NCI-H510A (cell line): Measurements from ENCODE around the gene DNAJC17.
A peak's percentile ranks its signal among the peaks of the same experiment; 100 is the strongest.

Experiments
- DNase-seq: peaks from one replicate; lab custom pipeline; 2025; lab: John Stamatoyannopoulos, UW

Gene DNAJC17

DNA sequence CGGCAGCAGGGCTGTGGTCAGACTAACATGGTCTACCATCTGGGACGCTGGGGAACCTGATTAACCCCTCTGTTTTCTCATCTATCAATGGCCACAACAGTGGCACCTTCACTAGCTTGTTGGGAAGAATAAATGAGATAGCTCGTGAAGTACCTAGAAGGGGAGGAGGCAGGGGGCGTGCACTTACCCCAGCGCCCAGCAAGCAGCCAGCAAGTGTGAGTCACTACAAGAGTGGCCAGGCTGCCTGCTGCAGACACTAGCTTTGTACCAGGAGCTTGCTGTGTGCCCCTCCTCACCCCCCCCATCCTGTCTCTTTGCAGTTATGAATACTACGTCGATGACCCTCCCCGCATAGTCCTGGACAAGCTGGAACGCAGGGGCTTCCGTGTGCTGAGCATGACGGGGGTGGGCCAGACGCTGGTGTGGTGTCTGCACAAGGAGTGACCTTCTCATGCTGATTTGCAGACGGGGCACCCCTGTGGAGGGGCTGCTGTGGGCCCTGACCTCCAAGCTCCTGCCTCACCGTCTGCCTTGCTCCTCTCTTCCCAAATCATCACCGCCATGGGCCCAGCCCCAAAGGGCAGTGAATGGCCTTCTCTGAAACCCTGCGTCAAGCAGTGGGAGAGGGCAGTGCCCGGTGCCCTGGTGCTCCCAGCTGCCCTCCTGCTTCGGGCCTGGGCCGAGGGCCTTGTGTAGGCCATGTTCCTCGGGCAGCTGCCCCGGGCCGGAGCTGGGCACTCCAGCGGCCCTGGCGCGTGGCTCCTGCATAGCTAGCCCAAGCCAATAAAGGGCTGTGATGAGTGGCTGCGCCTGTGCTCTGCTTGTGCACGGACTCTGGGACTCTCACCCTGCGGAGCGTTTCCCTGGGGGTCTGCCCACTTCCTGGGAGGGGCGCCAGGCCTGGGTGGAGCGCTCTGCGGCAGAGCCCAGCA is 40.1 kb downstream of the DNAJC17 start:
- no peak for DNase-seq

DNA sequence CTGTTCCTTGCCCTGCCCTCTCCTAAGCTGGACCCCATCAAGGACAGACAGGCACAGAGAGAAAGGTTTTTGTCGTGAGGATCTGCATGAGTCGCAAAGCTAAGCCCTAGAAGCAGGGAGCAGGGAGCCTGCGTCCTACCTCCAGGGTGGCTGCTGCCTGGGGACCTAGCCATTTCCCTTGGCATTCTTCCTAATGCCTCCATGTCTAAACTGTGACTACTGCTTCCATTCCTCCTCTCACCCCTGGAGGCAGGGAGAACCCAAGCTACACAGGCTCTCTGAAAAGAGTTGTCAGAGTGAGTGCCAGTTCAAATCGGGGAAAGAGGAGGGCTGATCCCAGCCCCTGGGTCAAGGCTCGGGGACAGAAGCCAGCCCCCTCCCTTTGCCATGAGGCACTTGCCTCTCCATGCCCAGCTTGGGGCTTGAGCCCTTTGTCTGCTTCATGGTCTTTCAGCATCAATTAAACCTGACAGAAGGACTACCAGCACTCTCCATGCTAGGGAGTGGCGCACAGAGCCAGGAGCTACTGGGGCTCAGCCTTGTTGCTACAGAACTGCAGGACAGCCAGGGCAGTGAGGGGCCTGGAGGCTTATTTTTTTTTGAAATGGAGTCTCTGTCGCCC is 41.0 kb downstream of the DNAJC17 start:
- DNase-seq: no peak

DNA sequence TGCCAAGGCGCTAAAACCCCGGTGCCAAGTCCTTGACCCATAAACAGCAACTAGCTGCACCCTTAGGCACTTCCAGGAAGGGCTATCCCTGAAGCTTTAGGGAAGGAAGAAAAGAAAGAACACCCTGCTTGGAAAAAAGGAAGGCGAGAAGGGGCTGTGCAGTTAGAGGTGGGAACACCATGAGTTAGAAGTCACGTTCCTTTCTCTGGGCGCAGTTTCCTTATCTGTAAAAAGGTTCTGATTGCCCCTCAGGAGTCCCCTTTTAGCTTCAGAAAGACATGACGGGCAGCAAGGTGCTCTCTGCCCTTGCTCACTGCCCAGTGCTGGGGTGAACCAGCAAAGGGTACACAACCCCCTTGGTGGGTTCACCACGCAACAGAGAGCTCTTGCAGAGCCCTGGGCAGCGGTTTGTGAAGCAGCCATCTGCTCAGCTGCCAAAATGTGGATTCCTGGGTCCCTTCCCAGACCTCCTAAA is 42.6 kb downstream of the DNAJC17 start:
- DNase-seq: no peak

DNA sequence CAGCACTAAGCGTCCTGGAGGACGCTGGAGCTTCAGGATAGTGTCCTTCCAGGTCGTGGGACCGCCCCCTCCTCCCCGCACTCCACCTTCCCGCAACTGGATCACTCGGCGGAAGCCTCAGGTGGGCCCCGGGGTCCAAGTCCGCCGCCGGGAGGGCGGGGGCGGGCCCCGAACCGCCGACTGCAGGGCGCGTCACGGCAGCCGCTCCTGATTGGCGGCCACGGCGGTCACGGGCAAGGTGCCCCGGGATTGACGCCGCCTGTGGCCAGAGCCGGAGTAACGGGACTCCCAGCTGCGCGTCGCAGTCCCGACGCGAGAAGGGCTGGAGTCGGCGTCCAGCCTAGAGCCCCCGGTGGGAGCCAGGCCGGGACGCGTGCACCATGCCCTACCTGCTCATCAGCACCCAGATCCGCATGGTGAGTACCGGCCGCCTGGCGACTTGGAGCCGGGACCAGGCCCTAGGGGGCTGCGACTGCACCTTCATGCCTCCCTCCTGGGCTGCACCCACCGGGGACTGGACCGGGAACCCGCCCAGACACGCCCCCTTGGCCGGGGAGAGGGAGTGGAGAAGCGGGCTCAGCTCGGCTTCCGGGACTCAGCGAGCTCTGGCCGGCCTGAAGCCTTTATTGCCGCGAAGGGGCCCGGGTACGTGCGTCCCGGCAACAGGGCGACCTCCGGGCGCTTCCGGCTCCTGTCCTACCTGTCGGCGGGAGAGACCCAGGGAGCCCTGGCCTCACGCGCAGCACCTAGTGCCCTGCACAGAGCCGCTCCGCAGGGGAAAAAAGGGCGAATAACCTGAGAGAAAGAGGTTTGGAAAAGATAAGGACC is 43.3 kb downstream of the DNAJC17 start, which contains the start of gene GCHFR:
Gene GCHFR (plus strand): TSS at position 268 of the 828 bp plus-strand sequence. CDS start 113 bp downstream, at position 381.
- DNase-seq: no peak

DNA sequence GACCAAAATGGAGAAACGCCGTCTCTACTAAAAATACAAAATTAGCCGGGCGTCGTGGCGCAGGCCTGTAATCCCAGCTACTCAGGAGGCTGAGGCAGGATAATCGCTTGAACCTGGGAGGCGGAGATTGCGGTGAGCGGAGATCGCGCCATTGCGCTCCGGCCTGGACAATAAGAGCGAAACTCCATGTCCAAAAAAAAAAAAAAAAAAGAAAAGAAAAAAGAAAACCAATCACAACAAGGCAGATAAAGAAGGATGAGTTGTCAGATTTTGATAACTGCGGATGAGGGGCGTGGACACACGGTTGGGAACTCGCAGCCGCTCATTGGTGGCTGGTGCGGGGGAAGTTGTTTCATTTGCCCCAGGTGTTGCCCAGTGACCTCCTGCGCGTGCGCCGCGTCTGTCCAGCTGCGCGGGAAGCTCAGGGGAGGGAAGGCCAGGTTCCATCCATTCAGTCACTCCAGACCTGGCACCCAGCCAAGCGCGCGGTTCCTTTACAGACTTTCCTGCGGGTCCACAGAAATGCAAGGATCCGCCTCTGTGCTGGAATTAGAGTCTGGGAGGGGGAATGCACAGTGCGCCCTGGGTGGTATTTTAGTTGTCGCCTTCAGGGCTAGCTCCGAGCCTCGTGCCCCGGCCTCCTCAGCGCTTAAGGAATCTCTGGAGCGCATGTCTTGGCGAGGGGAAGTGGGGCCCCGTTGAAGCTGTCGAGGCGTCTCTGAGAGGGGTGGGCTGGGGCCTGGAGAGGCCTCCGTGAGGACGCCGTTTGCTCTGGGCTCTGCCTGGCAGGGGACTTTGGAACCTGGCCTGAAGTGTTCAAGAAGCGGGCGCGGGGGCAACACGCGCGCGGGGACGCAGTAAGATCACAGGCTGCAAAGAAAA is 44.1 kb downstream of the DNAJC17 start:
- peak; percentile 67 for DNase-seq

DNA sequence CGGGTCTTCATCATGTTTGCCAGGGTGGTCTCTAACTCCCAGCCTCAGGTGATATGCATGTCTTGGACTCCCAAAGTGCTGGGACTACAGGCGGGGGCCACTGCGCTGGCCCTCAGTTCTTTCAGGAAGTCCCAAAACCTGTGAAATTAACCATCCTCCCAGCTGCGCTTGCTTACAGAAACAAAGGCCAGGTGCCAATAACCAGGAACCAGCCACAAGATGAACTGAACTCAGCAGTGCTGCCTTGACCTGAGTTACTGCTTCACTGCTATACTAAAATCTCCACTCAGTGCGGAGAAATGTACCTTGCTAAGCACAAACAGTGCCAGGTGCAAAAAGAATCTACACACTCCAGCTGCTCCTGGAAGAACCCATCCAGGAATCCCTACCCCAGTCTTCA is 47.3 kb downstream of the DNAJC17 start:
- no peak for DNase-seq

DNA sequence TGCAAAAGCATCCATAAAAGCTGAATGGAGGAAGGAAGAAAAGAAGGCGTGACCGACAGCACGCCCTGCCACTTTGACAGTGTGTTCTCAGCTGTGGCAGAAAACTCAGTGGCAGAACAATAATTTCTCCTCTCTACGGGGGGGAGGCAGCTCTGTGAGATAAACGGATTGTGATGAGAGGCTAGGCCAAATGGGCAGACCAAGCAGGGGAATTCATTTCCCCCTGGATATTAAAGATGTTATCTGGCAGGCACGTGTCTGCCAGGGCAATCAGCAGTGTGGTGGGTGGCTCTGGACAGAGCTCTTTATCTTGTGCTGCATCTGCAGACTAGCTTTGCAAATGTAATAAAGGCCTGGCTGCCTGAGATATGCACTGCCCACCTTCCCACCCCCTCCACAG is 50.3 kb downstream of the DNAJC17 start:
- DNase-seq: no peak

DNA sequence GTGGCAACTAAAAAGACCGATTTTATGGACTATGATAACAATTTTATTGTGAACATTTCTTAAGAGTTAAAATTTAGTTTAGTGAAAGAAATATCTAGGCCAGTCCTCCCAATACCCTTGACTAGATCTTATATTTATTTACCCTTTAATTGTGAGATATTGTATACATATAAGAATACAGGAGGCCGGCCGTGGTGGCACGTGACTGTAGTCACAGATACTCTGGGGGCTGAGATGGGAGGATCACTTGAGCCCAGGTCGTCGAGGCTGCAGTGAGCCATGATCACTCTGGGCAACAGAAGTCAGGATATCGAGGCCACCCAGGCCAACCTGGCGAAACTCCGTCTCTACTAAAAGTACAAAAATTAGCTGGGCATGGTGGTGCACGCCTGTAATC is 51.5 kb downstream of the DNAJC17 start:
- DNase-seq: no peak

DNA sequence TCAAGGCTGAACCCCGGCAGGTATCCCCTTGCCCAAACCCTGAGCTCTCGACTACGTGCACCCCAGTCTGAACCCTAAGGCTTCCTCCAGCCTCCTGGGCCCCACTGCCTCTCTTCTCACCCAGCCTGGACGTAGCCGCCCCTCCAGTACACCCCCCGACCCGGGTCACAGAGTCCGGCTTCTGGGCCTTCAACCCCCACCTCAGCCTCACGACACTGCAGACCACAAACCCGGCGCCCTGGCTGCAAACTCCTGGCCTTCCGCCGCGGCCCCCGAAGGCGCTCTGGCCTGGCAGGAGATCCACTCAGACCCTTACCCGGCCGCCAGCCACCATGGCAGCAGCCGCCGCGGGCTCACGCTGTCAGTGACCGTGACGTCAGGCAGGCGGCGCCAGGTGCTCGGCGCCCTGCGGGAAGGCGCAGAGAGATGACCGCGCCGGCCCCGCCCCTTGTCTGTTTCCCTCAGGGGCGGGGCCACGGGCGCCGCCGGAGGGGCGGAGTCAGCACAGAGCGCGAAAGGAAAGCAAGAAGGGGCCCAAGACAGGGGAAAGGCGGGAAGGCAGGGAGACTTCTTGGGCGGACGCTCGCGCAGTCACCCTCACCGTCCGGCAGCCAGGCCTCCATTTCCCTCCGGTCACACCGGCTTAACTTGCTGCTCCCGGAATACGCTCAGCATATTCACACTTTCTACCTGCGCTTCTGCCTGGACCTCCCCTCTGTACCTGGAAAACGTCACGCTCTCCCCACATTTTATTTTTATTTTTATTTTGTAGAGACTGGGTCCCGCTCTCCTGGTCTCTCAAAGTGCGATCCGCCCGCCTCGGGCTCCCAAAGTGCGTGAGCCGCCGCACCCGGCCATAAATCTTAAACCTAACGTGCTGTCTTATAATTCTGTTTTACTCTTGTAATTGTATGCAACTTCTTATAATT is 52.1 kb downstream of the DNAJC17 start, which contains the start of gene RMDN3:
Gene RMDN3 (minus strand): TSS at position 372 of the 929 bp plus-strand sequence. CDS start 471 bp downstream, outside the sequence.
- DNase-seq: peak; percentile 78

DNA sequence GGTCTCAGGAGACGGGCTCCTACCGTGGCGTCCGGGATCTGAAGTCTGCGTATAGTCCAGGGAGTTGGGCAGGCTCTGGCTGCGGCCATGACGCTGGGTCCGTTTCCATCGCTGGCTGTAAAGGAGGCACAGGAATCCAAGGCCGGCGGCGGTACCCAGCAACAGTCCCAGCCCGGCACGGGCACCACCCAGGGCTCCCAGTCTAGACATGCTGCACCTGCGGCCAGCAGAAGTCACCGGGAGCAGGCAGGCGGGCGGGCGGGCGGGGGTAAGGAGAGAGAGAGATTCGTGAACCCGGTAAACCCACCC is 52.7 kb downstream of the DNAJC17 start:
- no peak for DNase-seq

DNA sequence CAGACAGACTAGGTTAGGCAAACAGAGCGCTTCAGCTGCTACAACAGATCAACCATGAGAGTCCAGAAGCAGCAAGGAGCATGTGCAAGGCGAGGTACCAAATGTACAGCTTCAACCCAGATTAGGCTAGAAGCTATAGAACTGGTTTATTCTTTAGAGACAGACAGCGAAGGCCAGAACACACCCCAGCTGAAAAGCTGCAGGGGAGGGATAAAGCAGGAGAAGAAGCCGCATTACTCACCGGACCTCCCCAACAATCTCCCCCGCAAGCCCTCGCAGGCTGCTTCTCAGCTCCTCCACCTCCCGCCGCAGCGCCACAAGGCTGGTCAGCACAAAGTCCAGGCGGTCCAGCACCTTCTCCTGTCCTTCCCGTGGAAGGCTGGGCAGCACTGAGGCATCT is 55.5 kb downstream of the DNAJC17 start:
- no peak for DNase-seq

DNA sequence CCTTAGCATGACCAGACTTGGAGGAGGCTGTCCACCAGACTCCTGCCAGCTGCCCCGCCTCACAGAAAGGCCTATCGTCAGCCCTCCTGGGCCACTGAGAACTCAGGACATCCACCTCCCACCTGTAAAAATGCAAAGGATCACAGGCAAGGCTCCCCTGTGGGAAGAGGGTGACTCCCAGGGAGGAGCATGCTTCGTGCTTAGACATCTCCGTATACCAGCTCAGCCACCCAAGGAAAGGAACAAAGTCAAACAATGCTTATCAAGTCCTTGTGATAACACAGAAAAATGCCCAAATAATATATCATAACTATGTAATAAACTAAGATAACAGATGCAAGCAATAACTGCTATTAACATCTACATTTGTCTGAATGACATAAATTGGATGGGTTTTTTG is 56.4 kb downstream of the DNAJC17 start:
- no peak for DNase-seq

DNA sequence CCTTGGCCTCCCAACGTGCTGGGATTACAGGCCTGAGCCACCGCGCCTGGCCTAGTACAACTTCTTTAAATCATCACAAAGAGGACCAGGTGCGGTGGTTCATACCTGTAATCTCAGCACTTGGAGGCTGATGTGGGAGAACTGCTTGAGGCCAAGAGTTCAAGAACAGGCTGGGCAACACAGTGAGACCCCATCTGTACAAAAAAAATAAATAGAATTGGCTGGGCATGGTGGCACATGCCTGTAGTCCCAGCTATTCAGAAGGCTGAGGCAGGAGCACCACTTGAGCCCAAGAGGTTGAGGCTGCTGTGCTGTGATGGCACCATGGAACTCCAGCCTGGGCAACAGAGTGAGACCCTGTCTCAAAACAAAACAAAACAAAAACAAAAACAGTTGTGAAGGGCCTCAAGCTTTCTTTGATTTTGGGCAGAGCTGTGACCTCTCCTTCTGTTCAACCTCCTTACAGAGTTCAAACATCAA is 58.1 kb downstream of the DNAJC17 start:
- no peak for DNase-seq

DNA sequence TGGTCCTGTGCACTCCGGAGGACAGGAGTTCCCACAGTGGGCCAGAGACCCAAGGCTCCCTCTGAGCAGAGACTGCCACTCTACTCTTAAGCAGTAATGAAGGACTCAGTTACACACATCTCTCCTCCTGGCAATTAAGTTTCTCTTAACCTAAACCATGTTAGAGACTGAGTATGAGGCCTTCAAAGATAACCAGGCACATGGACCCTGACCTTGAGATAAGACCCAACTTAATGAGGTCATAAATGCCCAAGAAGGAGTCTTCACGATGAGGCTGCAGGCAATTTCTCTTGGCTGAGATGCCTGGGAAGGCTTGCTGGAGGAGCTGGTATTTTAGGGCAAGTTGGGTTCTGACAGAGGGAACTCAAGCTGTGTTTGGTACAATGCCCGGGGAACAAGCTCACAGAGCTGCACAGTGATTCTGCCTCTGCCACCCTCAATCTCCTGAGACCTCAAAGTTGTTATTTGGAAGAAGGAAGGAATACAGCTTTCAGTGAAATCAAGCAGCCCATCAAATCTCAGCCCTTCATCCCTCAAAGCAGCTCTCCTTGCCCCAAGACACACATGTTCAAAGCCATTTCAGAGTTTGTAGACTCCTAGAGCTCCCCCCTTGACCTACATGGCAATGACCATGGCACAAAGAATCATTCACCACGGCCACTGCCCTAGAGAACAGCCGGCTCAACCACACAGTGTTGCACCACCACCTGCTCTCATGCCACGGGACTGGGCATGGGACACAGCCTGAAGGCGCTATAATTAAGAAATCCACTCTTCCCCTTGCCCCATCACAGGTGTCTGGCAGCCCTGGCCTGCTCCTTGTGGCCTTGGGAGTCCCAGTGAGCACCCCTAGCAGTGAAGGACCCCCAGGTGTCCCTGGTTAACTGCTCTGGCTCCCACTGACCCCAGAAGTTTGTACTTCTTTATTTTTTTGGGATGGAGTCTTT is 59.3 kb downstream of the DNAJC17 start:
- no peak for DNase-seq

DNA sequence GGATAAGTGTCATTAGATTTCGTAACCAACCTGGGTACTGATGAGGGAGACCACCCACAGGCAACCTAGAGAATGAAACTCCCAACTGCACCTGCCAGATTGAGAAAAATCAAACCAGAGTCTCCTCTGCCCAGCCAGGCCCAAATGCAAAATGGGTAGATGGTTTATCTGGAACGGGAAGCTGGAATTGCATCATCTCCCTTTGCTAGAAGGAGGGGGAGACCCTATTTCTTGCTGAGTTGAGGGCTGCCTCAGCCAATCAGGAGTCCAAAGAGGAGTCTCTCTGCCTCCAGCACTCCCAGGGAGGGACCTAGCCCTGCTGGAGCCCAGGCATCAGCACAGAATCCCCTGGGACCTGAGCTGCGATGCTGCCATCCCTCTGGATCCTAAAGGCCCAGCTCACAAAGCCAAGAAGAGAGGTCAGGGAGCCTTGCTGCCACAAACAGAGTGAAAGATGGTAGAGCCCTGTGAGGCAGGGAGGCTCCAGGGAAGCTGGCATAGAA is 60.3 kb downstream of the DNAJC17 start:
- DNase-seq: no peak

DNA sequence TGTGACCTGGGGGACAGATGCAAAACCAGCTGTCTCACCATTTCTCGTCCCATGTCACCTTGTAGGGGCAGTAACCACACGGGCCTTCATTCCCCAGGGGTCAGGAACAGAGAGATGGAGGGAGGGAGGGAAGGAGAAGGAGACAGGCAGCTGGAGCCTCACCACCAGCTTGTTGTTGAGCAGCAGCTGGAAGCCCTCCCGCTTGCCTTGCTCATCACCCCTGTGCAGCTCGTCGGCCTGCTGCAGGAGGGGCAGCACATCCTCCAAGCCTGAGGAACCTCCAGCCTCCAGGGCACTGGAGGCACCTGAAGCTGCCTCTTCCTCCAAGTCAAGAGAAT is 62.5 kb downstream of the DNAJC17 start:
- no peak for DNase-seq

DNA sequence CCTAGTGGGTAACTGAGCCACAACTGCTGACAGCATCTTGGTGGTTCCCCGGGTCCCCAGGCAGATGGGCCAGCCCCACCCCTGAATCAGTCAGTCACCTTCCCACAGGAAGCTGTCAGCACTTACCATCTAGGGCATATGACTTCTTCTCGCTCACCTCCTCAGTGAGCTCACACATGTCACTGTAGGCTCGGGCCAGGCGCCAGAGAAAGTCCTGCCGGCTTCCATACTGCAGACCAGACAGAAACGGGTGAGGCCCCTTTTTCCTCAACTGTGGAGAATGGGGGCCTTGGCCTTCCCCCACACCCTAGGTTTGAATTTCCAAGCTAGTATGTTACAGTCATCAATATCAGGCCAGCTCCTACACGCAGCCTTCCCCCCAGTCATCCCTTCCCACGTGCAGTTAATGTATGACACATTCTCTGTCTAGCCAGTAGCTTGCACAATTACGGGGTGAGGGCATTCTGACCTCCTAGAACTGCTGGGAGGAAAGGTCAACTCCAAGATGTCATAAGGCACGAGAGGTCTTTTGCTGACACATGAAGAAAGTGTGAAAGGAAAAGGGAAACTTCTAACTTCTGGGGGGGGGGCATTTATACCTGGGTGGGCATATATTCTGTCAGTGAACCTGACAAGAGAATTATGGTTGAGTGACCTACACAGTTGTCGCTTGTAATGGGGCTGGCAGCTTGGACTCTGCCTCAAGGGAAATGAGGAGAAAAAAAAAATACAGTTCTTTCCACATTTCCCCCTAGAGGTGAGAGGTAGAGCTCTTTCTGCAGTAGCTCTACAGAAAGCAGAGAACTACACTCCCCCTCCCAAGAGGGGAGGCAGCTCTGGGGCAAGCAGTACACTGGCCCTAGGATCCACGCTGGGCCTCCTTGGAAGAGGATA is 63.1 kb downstream of the DNAJC17 start:
- DNase-seq: no peak

DNA sequence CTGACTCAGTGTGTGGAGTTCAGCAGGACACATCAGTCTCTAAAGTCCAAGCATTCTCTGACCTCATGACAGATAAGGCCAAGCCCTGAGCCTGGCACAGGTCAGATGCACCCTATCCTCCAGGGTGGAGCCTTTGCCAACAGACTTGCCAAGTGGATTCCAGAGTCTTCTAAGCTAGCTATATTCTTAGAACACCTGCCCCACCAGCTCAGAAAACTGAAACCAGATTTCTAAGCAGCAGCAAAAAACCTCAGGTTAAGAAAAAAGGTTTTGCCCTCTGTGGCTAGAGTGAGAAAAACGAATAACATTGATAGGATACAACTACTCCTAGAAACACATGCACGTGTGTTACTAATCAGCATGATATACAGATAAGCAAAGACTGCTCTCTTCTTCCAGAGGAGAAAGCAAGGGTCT is 63.8 kb downstream of the DNAJC17 start:
- no peak for DNase-seq
